ENCODE measurements around the gene ASMTL.

Gene ASMTL

DNA sequence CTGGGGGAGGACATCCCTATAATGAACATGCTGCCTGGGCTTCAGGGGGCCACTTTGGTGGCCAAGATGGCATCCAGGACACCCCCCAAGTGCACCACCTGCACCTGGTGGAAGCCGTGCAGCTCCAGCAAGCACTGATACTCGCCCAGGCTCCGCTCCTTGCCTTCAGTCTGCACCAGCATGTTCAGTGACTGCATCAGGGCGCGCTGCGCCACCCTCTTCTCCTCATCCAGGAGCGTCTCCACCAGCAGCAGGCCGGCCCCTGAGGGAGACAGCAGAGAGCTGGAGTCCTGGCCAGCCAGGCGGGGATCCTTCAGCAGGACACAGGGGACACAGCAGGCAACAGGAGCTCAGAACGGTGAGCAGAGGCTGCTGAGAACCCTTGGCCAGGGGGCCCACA is 49.5 kb downstream of the ASMTL start:
- no peak for DNase-seq (ENCODE audit: low spot score)

DNA sequence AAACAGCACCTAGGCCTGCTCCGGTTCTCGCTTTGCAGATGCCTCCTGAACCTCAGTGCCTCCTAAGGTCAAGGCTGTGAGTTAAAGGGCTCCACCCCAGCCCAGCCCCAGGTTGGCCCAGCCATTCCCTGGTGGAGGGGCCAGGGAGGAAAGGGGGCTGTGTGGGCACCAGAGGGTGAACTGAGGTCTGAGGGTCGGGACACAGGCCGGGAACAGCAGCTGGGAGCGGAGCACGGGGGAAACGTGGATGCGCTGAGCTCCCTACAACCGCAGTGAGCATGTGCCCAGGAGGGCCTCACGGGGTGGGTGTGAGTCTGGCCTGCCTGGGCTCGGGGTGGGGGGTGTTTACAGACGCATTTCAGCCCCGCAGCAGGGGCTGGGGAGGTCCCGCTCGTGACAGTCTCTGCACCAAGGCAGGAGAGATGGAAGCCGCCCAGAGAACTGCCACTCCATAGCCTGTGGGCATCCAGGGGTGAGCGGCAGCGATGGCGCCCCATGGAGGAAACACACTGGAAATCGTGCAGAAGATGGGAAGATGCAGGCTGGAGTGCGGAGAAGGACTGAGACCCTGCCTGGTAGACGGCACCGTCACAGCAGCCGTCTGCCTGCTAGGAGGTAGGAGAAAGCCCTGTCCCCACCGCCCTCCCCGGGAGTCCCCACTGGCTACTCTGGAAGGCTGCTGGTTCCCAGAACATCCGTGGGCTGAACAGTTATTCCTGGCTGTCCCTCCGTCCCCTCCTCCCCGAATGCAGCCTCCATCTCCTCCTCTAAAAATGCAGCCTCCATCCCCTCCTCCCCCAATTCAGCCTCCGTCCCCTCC is 50.9 kb downstream of the ASMTL start:
- no peak for DNase-seq (ENCODE audit: low spot score)

DNA sequence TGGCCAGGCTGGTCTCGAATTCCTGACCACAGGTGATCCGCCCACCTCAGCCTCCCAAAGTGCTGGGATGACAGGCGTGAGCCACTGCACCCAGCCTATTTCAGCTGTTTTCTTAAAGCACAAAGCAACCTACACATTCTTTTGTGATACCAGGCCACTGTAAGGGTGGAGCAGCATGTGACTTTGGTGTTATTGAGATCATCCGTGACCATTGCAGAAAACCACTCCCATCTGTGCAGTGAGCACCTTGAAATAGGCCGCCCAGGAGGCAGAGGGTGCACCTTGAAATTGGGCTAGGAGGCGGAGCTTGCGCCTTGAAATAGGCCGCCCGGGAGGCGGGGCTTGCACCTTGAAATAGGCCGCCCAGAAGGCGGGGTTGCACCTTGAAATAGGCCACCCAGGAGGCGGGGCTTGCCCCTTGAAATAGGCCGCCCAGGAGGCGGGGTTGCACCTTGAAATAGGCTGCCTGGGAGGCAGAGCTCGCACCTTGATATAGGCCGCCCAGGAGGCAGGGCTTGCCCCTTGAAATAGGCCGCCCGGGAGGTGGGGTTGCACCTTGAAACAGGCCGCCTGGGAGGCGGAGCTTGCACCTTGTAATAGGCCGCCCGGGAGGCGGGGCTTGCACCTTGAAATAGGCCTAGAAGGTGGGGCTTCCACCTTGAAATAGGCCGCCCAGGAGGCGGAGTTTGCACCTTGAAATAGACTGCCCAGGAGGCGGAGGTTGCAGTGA is 51.8 kb downstream of the ASMTL start:
- no peak for DNase-seq (ENCODE audit: low spot score)

DNA sequence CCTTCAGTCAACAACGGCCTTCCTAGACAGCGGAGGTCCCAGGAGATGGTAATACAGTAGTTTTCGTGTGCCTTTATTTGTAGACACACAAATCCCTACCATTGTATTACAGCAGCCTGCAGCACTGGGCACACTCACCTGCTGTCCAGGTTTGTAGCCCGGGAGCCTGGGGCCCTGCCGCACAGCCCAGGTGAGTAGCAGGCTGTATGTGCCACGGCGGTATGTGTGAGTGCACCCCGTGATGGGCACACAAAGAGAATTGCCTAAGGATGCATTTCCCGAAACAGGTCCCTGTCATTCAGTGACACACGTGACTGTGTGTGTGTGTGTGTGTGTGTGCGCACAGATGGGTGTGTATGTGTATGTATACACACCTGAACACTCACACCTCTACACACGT is 52.7 kb downstream of the ASMTL start:
- DNase-seq (ENCODE audit: low spot score) = no peak

DNA sequence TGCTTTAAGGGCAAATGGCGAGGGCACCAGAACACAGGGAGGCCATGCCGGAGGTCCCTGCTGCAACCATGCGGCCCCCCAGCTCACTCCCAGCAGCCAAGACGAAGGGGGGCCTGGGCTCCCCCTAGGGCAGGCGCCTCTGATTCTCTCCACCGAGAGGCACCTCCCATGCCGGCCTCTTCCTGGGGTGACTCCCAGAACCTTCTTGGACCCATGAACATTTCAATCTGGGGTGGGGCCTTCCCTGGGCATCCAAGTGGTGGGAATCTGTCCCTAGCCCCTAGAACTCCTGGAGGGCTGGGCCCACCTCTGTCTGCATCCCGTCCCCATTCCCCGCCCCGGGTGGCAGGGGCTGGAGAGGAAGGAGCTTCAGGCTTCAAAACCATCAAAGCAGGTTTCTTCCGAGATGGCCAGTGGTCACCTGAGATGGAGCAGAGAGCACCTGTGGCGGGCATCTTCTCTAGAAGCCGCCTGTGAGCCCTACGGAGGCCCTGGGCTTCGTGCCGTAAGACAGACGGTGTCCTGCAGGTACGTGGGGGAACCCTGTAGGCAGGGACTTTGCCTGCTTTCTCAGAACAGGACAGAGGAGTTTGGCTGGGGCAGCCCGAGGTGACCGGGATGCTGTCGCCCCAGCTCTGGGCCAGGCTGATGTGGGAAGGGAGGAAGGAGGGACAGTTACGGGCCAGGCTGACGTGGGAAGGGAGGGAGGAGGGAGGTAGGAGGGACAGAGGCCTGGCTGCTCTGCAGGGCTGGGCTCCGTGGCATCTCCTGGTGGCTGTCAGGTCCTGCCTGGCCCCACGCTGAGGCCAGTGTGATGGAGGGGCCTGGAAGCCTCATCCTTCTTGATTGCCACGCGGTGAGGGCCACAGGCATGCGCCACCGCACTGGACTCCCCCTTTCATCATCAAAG is 54.0 kb downstream of the ASMTL start:
- DNase-seq (ENCODE audit: low spot score) = no peak

DNA sequence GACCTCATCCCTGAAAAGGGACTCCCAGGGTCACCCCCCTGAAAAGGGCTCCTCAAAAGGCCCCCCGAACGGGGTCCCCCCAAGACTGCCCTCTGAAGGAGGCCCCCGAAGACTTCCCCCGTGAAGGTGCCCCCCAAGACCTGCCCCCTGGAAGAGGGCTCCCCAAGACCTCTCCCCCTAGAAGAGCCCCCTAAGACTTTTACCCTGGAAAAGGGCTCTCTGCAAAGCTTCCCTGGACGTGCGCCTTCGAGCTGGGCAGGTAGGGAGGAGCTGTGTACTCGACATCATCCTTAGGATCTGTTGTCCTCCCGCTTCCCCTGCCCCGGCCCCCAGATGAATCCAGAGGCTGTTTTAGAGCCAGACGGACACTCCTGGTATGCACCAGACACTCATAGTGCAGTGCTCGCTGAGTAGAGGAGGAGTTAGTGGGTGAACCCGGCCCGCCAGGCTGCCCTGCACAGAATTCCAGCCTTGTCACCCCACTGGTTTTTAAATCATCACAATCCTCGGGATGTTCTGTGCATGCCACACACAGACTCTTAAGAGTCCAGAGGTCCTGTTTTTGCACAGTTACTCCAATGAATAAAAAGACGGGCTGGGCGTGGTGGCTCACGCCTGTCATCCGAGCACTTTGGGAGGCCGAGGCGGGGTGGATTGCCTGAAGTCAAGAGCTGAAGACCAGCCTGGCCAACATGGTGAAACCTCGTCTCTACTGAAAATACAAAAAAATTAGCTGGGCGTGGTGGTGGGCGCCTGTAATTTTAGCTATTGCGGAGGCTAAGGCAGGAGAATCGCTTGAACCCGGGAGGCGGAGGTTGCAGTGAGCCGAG is 55.1 kb downstream of the ASMTL start:
- DNase-seq (ENCODE audit: low spot score) = no peak

DNA sequence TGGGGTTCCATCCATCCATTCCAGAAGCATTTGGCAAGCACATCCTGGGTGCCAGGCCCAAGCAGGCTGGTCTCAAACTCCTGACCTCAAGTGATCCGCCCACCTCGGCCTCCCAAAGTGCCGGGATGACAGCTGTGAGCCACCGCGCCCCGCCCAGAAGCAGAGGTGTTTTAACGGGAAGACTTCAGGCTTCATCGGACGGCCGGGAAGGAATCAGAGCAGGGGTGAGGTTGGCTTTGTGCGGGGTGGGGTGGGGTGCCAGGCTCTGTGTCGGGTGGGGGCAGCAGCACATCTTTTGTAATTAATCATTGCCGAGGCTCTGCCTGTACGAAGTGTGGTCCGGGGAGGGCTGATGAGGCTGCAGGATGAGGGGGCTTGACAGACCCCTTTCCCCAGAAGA is 55.7 kb downstream of the ASMTL start:
- no peak for DNase-seq (ENCODE audit: low spot score)

DNA sequence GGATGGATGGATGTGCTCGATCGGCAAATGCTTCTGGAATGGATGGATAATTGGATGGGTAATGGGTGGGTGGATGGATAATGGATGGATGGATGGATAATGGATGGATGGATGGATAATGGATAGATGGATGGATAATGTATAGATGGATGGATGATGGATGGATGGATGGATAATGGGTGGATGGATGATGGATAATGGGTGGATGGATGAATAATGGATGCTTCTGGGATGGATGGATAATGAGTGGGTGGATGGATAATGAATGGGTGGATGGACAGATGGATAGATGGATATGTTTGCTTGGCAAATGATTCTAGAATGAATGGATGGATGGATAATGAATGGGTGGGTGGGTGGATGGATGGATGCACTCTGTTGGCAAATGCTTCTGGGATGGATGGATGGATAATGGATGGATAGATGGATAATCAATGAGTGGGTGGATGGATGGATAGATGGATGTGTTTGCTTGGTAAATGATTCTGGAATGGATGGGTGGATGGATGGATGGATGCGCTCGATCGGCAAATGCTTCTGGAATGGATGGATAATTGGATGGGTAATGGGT is 57.0 kb downstream of the ASMTL start:
- DNase-seq (ENCODE audit: low spot score) = no peak

DNA sequence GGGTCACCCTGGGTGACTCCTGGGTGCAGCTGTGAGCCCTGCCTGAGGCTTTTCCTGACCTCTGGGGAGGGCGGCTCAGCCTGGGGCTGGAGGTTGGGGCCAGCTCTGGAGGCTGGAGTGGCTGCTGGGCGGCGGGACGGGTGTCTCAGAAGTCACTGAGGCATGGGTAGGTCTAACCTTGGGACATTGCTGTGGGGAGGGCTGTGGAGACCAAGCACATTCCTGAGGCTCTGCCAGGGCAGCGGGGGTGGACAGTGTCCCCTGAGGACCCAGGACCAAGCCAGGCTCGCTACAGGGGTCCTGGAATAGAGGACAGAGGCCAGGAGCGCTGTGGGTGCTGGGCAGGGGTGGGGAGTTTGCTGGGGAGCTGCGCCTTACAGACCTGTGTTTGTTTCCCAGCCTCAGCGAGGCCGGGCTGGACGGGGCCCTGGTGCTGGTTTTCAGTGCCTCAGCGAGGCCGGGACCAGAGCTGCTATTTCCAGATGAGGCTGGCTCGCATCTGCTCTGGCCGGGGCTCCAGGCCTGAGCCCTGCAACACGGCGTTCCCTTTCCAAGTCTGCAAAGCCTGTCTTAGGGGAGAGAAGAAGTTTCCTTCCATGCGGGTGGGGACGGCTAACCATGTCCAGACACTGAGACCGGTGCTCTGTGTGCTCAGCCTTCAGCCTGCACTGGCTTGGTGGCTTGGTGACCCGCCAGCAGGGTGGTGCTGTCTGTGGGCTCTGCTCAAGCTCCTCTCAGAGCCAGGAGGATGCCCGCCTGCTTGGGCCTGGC is 57.8 kb downstream of the ASMTL start:
- peak; percentile 33 for DNase-seq (ENCODE audit: low spot score)

DNA sequence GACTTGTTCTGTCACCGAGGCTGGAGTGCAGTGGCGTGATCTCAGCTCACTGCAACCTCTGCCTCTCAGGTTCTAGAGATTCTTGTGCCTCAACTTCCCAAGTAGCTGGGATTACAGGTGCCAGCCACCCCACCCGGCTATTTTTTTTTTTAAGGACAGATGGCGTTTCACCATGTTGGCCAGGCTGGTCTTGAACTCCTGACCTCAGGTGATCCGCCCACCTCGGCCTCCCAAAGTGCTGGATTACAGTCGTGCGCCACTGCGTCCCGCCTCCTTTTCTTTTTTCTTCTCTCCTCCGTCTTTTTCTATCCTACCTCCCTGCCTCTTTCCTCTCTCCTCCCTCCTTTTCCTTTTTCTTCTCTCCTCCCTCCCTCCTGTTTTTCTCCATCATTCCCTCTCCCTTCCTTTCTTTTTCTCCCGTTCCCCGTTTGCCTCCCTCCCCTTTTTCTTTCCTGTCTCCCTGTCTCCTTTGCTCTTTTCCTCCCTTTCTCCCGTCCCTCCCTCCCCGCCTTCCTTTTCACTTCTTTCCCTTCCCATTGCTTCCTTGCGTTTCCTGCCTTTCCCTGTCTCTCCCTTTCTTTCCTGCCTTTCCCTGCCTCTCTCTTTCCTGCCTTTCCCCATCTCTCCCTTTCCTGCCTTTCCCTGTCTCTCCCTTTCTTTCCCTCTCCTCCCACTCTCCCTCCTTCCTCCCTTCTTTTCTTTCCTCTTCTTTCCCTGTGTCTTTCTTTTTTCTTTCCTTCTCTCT is 58.7 kb downstream of the ASMTL start:
- no peak for DNase-seq (ENCODE audit: low spot score)

DNA sequence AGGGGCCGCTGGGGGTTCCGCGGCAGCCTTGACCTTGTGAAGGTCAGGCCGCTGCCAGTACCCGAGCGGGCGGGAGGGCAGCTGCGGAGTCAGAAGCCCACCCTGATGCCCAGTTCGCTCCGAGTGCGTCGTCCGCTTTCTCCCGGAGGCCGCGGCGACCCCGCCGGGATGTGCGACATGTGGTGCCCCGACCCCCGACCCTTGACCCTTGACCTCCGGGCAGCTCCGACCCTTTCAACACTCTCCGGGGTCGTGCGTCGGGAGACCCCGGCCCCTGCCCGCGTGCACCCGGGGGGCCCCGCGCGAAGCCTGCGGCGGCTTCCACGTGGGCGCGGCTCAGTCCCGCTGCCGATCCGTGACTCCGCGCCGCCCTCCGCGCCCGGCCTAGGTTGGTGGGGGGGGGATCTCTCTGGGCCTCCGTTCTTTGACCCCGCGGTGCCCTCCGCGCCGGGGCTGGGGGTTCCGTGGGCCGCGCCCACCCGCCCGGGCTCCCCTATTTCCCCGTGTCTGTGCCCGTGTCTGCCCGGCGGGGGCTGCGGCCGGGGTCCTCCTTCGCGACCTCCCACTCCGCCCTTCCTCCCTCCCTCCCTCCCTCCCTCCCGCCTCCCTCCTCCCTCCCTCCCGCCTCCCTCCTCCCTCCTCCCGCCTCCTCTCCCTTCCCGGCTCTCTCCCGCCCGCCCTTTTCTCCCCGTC is 60.2 kb downstream of the ASMTL start:
- DNase-seq (ENCODE audit: low spot score) = peak; percentile 83

DNA sequence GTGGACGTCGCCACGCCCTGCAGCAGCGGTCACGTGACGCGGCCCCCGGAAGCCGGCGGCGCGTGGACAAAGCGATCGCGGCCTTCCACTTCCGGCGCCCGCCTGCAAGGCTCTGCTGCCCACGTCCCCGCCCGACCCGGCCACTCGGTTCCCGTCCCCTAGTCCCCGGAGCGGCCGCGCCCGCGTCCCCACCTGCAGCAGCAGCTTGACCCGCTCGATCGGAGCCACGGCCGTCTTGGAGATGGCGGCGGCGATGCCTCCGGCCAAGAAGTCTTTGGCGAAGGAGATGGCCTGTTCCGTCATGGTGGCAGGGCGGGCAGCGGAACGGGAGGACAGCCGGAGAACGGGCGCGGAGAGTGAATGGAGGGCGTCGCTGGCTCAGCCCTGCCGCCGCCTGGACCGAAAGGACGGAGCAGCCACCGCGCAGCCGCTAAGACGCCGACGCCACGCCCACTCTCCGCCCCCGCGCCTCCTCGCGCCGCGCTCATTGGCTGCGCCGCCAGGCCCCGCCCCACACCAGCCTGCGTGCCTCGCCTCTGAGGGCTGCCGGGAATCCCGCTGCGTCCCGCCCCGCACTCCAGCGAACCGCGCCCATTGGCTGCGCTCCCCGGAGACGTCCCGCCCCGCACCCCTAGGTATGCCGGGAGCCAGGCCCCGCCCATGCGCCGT is 60.9 kb downstream of the ASMTL start, which contains the start of gene SLC25A6:
TSS of gene SLC25A6 (minus strand) at position 407 of the 669 bp plus-strand sequence. CDS start at position 303, 104 bp downstream.
- DNase-seq (ENCODE audit: low spot score) = peak; percentile 99

DNA sequence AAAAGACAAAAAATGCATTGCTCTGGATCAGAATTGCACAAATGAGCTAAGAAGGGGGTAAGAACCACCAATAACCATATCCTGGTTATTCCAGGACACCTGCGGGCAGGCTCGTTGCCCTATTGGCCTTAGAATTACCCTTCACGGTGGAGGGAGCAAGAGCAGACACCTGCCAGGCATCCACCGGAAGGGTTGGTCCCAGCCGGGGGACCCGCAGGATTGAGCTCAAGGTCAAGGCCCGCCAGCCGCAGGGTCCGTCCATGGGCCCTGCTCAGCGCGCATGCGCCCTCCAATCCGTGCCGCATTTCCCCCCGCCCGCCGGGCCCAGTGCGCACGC is 61.4 kb downstream of the ASMTL start:
- DNase-seq (ENCODE audit: low spot score) = peak; percentile 99

DNA sequence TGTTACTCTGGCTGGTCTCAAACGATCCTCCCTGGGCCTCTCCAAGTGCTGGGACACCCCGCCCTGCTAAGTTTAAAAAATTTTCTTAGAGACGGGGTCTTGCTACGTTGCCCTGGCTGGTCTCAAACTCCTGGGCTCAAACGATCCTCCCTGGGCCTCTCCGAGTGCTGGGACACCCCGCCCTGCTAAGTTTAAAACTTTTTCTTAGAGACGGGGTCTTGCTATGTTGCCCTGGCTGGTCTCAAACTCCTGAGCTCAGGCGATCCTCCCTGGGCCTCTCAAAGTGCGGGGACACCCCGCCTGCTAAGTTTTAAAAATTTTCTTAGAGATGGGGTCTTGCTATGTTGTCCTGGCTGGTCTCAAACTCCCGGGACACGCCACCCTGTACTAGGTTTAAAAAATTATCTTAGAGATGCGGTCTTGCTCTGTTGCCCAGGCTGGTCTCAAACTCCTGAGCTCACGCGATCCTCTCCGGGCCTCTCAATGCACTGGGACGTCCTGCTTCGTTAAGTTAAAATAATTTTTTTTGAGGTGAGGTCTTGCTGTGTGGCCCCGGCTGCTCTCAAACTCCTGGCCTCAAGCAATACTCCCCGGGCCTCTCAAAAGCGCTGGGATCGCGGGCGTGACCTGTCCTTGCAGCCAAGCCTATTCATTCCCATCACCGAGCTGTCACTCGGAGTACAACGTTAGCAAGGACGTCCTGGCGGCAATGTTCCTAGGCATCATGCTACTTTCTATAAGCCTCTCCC is 61.9 kb downstream of the ASMTL start:
- DNase-seq (ENCODE audit: low spot score) = no peak

DNA sequence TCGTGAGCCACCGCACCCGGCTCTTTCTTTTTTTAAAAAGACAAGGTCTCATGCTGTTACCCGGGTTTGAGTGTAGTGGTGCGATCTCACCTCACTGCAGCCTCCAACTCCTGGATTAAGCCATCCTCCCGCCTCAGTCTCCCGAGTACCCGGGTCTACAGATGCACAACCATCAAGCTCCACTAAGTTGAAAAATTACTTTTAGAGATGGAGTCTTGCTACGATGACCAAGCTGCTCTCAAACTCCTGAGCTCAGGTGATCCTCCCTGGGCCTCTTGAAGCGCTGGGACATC is 62.8 kb downstream of the ASMTL start:
- no peak for DNase-seq (ENCODE audit: low spot score)

DNA sequence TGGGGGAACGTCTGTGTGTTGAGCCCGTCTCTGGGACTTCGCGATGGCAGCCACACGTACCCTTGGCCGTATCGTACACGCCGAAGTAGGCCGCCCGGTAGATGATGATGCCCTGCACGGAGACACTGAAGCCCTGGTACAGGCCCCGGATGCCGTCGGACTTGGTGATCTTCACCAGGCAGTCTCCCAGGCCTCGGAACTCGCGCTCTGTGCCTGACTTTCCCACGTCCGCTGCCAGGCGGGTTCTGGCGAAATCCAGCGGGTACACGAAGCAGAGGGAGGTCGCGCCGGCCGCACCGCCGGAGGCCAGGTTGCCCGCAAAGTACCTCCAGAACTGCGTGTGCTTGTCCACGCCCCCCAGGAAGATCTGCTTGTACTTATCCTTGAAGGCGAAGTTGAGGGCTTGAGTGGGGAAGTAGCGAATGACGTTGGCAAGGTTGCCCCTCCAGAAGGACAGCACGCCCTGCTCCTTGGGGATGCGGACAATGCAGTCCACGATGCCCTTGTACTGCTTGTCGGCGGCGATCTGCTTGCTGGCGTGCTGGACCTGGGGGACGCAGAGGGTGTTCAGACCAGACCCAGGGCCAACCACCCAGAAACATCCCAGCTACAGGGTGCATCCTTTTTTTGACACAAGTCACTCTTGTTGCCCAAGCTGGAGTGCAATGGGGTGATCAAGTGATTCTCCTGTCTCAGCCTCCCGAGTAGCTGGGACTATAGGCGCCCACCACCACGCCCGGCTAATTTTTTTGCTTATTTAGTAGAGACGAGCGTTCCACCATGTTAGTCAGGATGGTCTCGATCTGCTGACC is 63.3 kb downstream of the ASMTL start:
- peak; percentile 1 for DNase-seq (ENCODE audit: low spot score)

DNA sequence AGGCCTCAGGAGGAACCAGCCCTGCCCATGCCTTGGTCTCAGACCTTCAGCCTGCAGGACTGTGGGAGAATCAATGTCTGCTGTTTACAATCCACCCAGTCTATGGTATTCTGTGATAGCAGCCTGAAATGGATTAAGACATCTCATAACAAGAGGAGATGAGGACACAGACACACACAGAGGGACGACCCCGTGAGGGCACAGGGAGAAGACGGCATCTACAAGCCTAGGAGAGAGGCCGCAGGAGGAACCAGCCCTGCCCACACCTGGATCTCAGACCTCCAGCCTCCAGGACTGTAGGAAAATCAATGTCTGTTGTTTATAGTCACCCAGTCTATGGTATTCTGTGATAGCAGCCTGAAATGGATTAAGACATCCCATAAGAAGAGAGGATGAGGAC is 64.1 kb downstream of the ASMTL start:
- DNase-seq (ENCODE audit: low spot score) = no peak
